Measurements from ENCODE around the gene TMEM240.
"Not testable (repeated sequence)": the region's sequence is repeated elsewhere in the genome, so short reads cannot be mapped to it uniquely, and the experiment has no call there.

TMEM240 gene

GRCh38 chr1:1505366-1505798, 35.0 kb downstream of the TMEM240 start:
- TF ChIP-seq, protein P1, sequence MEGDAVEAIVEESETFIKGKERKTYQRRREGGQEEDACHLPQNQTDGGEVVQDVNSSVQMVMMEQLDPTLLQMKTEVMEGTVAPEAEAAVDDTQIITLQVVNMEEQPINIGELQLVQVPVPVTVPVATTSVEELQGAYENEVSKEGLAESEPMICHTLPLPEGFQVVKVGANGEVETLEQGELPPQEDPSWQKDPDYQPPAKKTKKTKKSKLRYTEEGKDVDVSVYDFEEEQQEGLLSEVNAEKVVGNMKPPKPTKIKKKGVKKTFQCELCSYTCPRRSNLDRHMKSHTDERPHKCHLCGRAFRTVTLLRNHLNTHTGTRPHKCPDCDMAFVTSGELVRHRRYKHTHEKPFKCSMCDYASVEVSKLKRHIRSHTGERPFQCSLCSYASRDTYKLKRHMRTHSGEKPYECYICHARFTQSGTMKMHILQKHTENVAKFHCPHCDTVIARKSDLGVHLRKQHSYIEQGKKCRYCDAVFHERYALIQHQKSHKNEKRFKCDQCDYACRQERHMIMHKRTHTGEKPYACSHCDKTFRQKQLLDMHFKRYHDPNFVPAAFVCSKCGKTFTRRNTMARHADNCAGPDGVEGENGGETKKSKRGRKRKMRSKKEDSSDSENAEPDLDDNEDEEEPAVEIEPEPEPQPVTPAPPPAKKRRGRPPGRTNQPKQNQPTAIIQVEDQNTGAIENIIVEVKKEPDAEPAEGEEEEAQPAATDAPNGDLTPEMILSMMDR (conservative IDR thresholded peaks at IDR 0.05; ENCODE audit: low read depth, low read length) = 0 out of 2 replicates have a peak, but pooled peaks have one; percentile 1
- not testable (repeated sequence) for H3K36me3 ChIP-seq (ENCODE audit: insufficient read depth); H4K20me1 ChIP-seq (ENCODE audit: insufficient read depth); H3K4me3 ChIP-seq (IDR thresholded peaks at IDR 0.05; ENCODE audit: insufficient read depth, low read depth, low read length); H3K27me3 ChIP-seq (ENCODE audit: insufficient read depth, low read depth); H3K79me2 ChIP-seq (ENCODE audit: insufficient read depth, low read depth)
- Histone ChIP-seq H3K27ac (peak overlapping the region; percentile 73), H3K4me1 (ENCODE audit: low read depth, poor library complexity, severe bottlenecking) (peaks cover 30% of the 10 kb centered on the region), H3K4me2 (peak overlapping the region; percentile 43), H2AFZ (ENCODE audit: low read depth) (peak overlapping the region; percentile 30; the same call in 1 of the 2 replicates), H3K9ac (peak overlapping the region; percentile 33; the same call in 1 of the 2 replicates)

DNA sequence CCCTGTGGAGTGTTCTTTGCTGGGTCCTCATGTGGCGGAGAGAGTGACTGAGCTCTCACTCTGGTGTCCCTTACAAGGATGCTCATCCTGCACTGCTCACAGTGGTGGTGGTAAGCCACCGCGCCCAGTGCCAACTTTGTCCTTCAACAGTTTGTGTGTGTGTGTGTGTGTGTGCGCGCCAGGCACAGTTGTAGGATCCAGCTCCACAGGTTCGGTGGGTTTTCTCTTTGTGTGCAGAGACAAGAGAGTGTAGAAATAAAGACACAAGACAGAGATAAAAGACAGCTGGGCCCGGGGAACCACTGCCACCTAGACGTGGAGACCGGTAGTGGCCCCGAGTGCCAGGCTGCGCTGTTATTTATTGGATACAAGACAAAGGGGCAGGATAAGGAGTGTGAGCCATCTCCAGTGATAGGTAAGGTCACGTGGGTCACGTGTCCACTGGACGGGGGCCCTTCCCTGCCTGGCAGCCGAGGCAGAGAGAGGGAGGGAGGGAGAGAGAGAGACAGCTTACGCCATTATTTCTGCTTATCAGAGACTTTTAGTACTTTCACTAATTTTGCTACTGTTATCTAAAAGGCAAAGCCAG, 35.6 kb downstream of the TMEM240 start:
- Histone ChIP-seq H3K9ac (peak overlapping the region; percentile 33; the same call in 1 of the 2 replicates), H3K4me1 (ENCODE audit: low read depth, poor library complexity, severe bottlenecking) (peaks cover 28% of the 10 kb centered on the region), H3K4me2 (peak overlapping the region; percentile 43), H3K27ac (peak overlapping the region; percentile 73), H2AFZ (ENCODE audit: low read depth) (peak overlapping the region; percentile 26; the same call in 1 of the 2 replicates)
- not testable (repeated sequence) for H3K4me3 ChIP-seq (IDR thresholded peaks at IDR 0.05; ENCODE audit: insufficient read depth, low read depth, low read length); H3K36me3 ChIP-seq (ENCODE audit: insufficient read depth); H3K79me2 ChIP-seq (ENCODE audit: insufficient read depth, low read depth); H3K27me3 ChIP-seq (ENCODE audit: insufficient read depth, low read depth); H4K20me1 ChIP-seq (ENCODE audit: insufficient read depth)
- TF ChIP-seq, protein P1 (conservative IDR thresholded peaks at IDR 0.05; ENCODE audit: low read depth, low read length) = peak; percentile 61

- not testable (repeated sequence) for H2AFZ ChIP-seq (ENCODE audit: low read depth); H3K27me3 ChIP-seq (ENCODE audit: insufficient read depth, low read depth); H3K4me3 ChIP-seq (IDR thresholded peaks at IDR 0.05; ENCODE audit: insufficient read depth, low read depth, low read length); H3K27ac ChIP-seq; H3K9ac ChIP-seq; H3K4me1 ChIP-seq (ENCODE audit: low read depth, poor library complexity, severe bottlenecking); H3K36me3 ChIP-seq (ENCODE audit: insufficient read depth); H3K4me2 ChIP-seq; H3K79me2 ChIP-seq (ENCODE audit: insufficient read depth, low read depth); H4K20me1 ChIP-seq (ENCODE audit: insufficient read depth)
These were observed 44.9 kb downstream of the TMEM240 start for GRCh38 chr1:1495461-1495975.

- H2AFZ ChIP-seq (ENCODE audit: low read depth); H3K4me2 ChIP-seq; H3K27me3 ChIP-seq (ENCODE audit: insufficient read depth, low read depth); H3K9ac ChIP-seq; H3K4me3 ChIP-seq (IDR thresholded peaks at IDR 0.05; ENCODE audit: insufficient read depth, low read depth, low read length); H3K36me3 ChIP-seq (ENCODE audit: insufficient read depth); H4K20me1 ChIP-seq (ENCODE audit: insufficient read depth); H3K27ac ChIP-seq; H3K79me2 ChIP-seq (ENCODE audit: insufficient read depth, low read depth); H3K4me1 ChIP-seq (ENCODE audit: low read depth, poor library complexity, severe bottlenecking): not testable (repeated sequence)
These were observed 46.1 kb downstream of the TMEM240 start for GRCh38 chr1:1494311-1494710.

- TF ChIP-seq, protein P1 (conservative IDR thresholded peaks at IDR 0.05; ENCODE audit: low read depth, low read length) = no peak
These were observed 48.8 kb downstream of the TMEM240 start for GRCh38 chr1:1491601-1492000.

More at GRCh38 chr1:1491601-1492000, 48.8 kb downstream of the TMEM240 start:
- no peaks in the 10 kb centered on the region for H3K79me2 ChIP-seq (ENCODE audit: insufficient read depth, low read depth)
- no peaks in the 10 kb centered on the region for H4K20me1 ChIP-seq (ENCODE audit: insufficient read depth)
- H3K4me2 ChIP-seq = no peak overlapping the region
- no peak overlapping the region for H3K9ac ChIP-seq
- no peaks in the 10 kb centered on the region for H3K27me3 ChIP-seq (ENCODE audit: insufficient read depth, low read depth)
- peaks cover 13% of the 10 kb centered on the region for H3K36me3 ChIP-seq (ENCODE audit: insufficient read depth)
- H3K4me1 ChIP-seq (ENCODE audit: low read depth, poor library complexity, severe bottlenecking) = no peaks in the 10 kb centered on the region
- H3K4me3 ChIP-seq (IDR thresholded peaks at IDR 0.05; ENCODE audit: insufficient read depth, low read depth, low read length) = no peak overlapping the region
- no peak overlapping the region for H2AFZ ChIP-seq (ENCODE audit: low read depth)
- H3K27ac ChIP-seq = no peak overlapping the region

Measured in KMS-11 (cell line).